ENCODE data around the gene MIA.

MIA gene

GRCh38 chr19:40797963-40798682, 22.8 kb downstream of the MIA start (continued):
- no peak for TF ChIP-seq PRDM10 (tag by site-specific recombination; IDR thresholded peaks at IDR 0.05)
- no peak for TF ChIP-seq ZNF585B (tag by site-specific recombination; IDR thresholded peaks at IDR 0.05)
- no peak for TF ChIP-seq WT1 (tag by site-specific recombination; IDR thresholded peaks at IDR 0.05)
- TF ChIP-seq ZNF248 (tag by site-specific recombination; IDR thresholded peaks at IDR 0.05): no peak
- TF ChIP-seq ZSCAN5A (tag by site-specific recombination; IDR thresholded peaks at IDR 0.05): no peak
- no peak for TF ChIP-seq ZNF513 (tag by site-specific recombination; IDR thresholded peaks at IDR 0.05)
- TF ChIP-seq ZNF23 (tag by site-specific recombination; IDR thresholded peaks at IDR 0.05; ENCODE audit: borderline replicate concordance): no peak
- no peak for TF ChIP-seq PBX3 (CRISPR knock-in tag; IDR thresholded peaks at IDR 0.05)
- TF ChIP-seq SCRT1 (tag by site-specific recombination; IDR thresholded peaks at IDR 0.05; ENCODE audit: borderline replicate concordance): no peak
- TF ChIP-seq ZNF398 (tag by site-specific recombination; IDR thresholded peaks at IDR 0.05): no peak; the same call in 1 of the 2 replicates
- no peak for TF ChIP-seq KLF10 (tag by site-specific recombination; IDR thresholded peaks at IDR 0.05)
- no peak for TF ChIP-seq ZNF830 (tag by site-specific recombination; IDR thresholded peaks at IDR 0.05; ENCODE audit: low read depth)
- no peak for TF ChIP-seq OSR2 (tag by site-specific recombination; IDR thresholded peaks at IDR 0.05)
- TF ChIP-seq MYNN (tag by site-specific recombination; IDR thresholded peaks at IDR 0.05; ENCODE audit: borderline replicate concordance): no peak
